PC-3 (cell line): Measurements from ENCODE around the gene RAB42. TPM values are rescaled to one million over a fixed set of nuclear protein-coding genes. Genes with fewer than 3 reads are reported as not detected.

Experiments
- ATAC-seq: fragments of 200-7000 bp; cut with Tn5 transposase; 2 replicates; pipeline ENCODE4 v1.9.1; 2020; ENCODE audit warnings: mild to moderate bottlenecking, moderate library complexity
- Bru-seq: library from RNA; stranded (reverse); fragments of 400-500 nt; gene quantifications from one replicate; lab custom pipeline; 2021; lab: Mats Ljungman, UMichigan
- BruChase-seq, 2 experiments: library from RNA; stranded (reverse); fragments of 400-500 nt; gene quantifications; one replicate each; lab custom pipeline; 2021; lab: Mats Ljungman, UMichigan
- BruUV-seq: library from RNA; stranded (reverse); fragments of 400-500 nt; replicated peaks from 2 replicates; lab custom pipeline; 2021; lab: Mats Ljungman, UMichigan
- CTCF ChIA-PET: fragments of 300-600 bp; sonication (Branson Sonifier 250); formaldehyde crosslinking; loops from one replicate; lab custom pipeline; 2022; ENCODE audit warnings: antibody characterized with exemption; lab: Charles Lee
- POLR2A ChIA-PET: fragments of 300-600 bp; sonication (Branson Sonifier 250); formaldehyde crosslinking; loops from one replicate; lab custom pipeline; 2022; ENCODE audit warnings: antibody characterized with exemption; ENCODE audit not compliant: unreplicated experiment; lab: Charles Lee
- DNase-seq: peaks from one replicate; pipeline ENCODE4 v3.0.0-alpha.2; 2015
- H2AFZ ChIP-seq: fragments of 300-600 bp; sonication (generic); 2 replicates; pipeline ENCODE4 v1.6.0; 2016; ENCODE audit warnings: antibody characterized with exemption, low read length
- H3F3A ChIP-seq: fragments of 300-600 bp; sonication (generic); one replicate; pipeline ENCODE4 v1.6.0; 2017; ENCODE audit warnings: antibody characterized with exemption, low read length, control low read depth, mild to moderate bottlenecking; ENCODE audit not compliant: unreplicated experiment
- H3K27ac ChIP-seq: fragments of 300-600 bp; sonication (generic); 2 replicates; pipeline ENCODE4 v1.5.1; 2016; ENCODE audit warnings: mild to moderate bottlenecking, low read length
- H3K27me3 ChIP-seq: fragments of 300-600 bp; sonication (generic); 2 replicates; pipeline ENCODE4 v1.6.1; 2016; ENCODE audit warnings: low read length, mixed read lengths
- H3K36me3 ChIP-seq: fragments of 300-600 bp; sonication (generic); 2 replicates; pipeline ENCODE4 v1.6.1; 2016; ENCODE audit warnings: low read depth, mixed run types, low read length, mixed read lengths
- H3K4me1 ChIP-seq: fragments of 300-600 bp; sonication (generic); 2 replicates; pipeline ENCODE4 v1.5.1; 2016; ENCODE audit warnings: low read length; ENCODE audit not compliant: insufficient read depth
- H3K4me2 ChIP-seq: fragments of 300-600 bp; sonication (generic); 2 replicates; pipeline ENCODE4 v1.6.0; 2016; ENCODE audit warnings: low read length
- H3K4me3 ChIP-seq: fragments of 300-600 bp; sonication (generic); 2 replicates; pipeline ENCODE4 v1.5.1; 2016; ENCODE audit warnings: mild to moderate bottlenecking, low read length, mixed read lengths
- H3K79me2 ChIP-seq: fragments of 300-600 bp; sonication (generic); 2 replicates; pipeline ENCODE4 v1.6.1; 2017; ENCODE audit warnings: low read length, mixed read lengths
- H3K9ac ChIP-seq: fragments of 300-600 bp; sonication (generic); 2 replicates; pipeline ENCODE4 v1.6.0; 2016; ENCODE audit warnings: mild to moderate bottlenecking, low read length
- H3K9me2 ChIP-seq: fragments of 300-600 bp; sonication (generic); replicated peaks from 2 replicates; pipeline ENCODE4 v1.6.1; 2016; ENCODE audit warnings: mixed run types, low read length, mixed read lengths
- H3K9me3 ChIP-seq: fragments of 300-600 bp; sonication (generic); 2 replicates; pipeline ENCODE4 v1.6.1; 2016; ENCODE audit warnings: low read length, mixed read lengths
- H4K20me1 ChIP-seq: fragments of 300-600 bp; sonication (generic); 2 replicates; pipeline ENCODE4 v1.6.1; 2016; ENCODE audit warnings: low read length, mixed read lengths
- EZH2 ChIP-seq: fragments of 300-600 bp; sonication (generic); IDR thresholded peaks from one replicate; pipeline ENCODE4 v1.6.1; 2017; ENCODE audit warnings: antibody characterized with exemption, mild to moderate bottlenecking, low read length; ENCODE audit not compliant: unreplicated experiment
- EZH2phosphoT487 ChIP-seq: fragments of 300-600 bp; sonication (generic); IDR thresholded peaks from 2 replicates; pipeline ENCODE4 v1.6.1; 2018; ENCODE audit warnings: mild to moderate bottlenecking, antibody characterized with exemption, low read length, borderline replicate concordance
- intact Hi-C: fragments of 100-400 bp; cut with micrococcal nuclease; formaldehyde crosslinking; loops from 2 replicates; pipeline ENCODE4 v1.9.0; 2023
- long read RNA-seq: library from polyadenylated mRNA; unstranded; transcript quantifications from one replicate; pipeline ENCODE4 v2.0.0, GENCODE V29; 2021; ENCODE audit not compliant: unreplicated experiment
- total RNA-seq: library from RNA; depleted of rRNA; stranded (reverse); fragments of >200 nt; gene quantifications from 2 replicates; pipeline ENCODE4 v1.2.3, GENCODE V29; 2014; rRNA removed
- TF ChIP-seq, protein P1 (sequence below): fragments of 300-600 bp; sonication (generic); conservative IDR thresholded peaks from 2 replicates; pipeline ENCODE4 v1.5.1; 2017; ENCODE audit warnings: antibody characterized with exemption, low read depth, mild to moderate bottlenecking, low read length

RAB42 gene
- total RNA-seq (1.5 and 4.7 TPM in 2 replicates), Bru-seq, nascent RNA (percentile 36 among the genes with signal in this experiment), BruChase-seq, experiment 1, labeled RNA remaining after a 6-hour chase (percentile 46 among the genes with signal in this experiment), BruChase-seq, experiment 2, labeled RNA remaining after a 2-hour chase (percentile 41 among the genes with signal in this experiment)
- long read RNA-seq, partial matches to known transcripts = 1 of 1 reads
- long read RNA-seq, other reads (novel, unspliced or antisense) = 0 of 1 reads

DNA sequence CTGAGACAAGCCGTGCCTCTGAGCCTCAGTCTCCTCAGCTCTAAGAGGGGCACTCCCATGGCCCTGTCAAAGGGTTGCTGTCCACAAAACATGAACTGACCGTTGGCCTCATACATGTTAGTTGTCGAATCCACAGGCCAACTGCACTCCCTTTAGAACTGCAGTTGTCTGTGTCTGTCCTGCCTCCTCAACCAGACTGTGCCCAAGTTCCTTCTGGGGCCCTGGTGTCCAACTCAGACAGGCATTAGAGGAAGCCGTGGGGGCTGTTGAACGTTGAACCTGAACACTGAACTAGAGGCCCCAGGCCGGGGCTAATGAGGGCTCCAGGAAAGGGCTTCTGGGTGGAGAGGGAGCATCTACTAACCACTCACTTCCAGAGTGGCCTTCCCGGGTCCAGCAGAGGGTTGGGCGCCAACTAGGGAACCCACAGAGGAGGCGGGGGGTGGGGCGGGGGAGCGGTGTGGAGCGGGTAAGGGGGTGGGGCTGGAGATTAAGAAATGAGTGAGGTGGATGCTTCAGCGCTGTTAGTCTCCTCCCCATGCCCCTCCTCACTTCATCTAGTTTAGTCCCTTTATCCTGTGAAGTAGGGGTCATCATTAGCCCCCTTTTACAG lies at the start of gene RAB42:
TSS of gene RAB42 (plus strand) at position 558 of the 613 bp plus-strand sequence. CDS start 247 bp downstream, outside the sequence.
- ChIA-PET CTCF (no interaction called here), POLR2A (no interaction called here)
- H3K79me2 ChIP-seq = no peaks in the 10 kb centered on the region
- no peaks in the 10 kb centered on the region for H3F3A ChIP-seq
- TF ChIP-seq EZH2phosphoT487 (no peak), EZH2 (no peak)
- TF ChIP-seq, protein P1, sequence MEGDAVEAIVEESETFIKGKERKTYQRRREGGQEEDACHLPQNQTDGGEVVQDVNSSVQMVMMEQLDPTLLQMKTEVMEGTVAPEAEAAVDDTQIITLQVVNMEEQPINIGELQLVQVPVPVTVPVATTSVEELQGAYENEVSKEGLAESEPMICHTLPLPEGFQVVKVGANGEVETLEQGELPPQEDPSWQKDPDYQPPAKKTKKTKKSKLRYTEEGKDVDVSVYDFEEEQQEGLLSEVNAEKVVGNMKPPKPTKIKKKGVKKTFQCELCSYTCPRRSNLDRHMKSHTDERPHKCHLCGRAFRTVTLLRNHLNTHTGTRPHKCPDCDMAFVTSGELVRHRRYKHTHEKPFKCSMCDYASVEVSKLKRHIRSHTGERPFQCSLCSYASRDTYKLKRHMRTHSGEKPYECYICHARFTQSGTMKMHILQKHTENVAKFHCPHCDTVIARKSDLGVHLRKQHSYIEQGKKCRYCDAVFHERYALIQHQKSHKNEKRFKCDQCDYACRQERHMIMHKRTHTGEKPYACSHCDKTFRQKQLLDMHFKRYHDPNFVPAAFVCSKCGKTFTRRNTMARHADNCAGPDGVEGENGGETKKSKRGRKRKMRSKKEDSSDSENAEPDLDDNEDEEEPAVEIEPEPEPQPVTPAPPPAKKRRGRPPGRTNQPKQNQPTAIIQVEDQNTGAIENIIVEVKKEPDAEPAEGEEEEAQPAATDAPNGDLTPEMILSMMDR = no peak
- DNase-seq (no peak), ATAC-seq (no peak)
- peak within 1 kb of the TSS; percentile 43 for H3K9ac ChIP-seq
- H3K4me3 ChIP-seq = peak within 1 kb of the TSS; percentile 66
- no peaks in the 10 kb centered on the region for H3K36me3 ChIP-seq
- no TSS peak for BruUV-seq
- no peaks in the 10 kb centered on the region for H4K20me1 ChIP-seq
- peak within 1 kb of the TSS; percentile 84 for H3K4me2 ChIP-seq
- intact Hi-C loops = no loop called here
- H3K9me3 ChIP-seq = no peaks in the 10 kb centered on the region
- H3K9me2 ChIP-seq = no peaks in the 10 kb centered on the region
- H3K27ac ChIP-seq = no peak within 1 kb of the TSS
- no peaks in the 10 kb centered on the region for H3K27me3 ChIP-seq
- peaks cover 17% of the 10 kb centered on the region for H3K4me1 ChIP-seq
- H2AFZ ChIP-seq = peak within 1 kb of the TSS; percentile 75; the same call in 1 of the 2 replicates

DNA sequence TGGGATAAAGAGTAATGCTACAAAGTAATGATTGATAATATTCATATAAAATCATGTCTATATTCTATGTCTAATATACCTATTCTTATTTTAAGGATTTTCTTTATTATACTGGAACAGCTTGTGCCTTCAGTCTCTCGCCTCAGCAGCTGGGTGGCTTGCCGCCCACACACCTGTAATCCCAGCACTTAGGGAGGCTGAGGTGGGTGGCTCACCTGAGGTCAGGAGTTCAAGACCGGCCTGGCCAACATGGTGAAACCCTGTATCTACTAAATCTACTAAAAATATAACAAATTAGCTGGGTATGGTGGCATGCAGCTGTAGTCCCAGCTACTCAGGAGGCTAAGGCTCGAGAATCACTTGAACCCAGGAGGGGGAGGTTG lies 46.8 kb upstream of the RAB42 start:
- H3K79me2 ChIP-seq = no peaks in the 10 kb centered on the region
- H3K9me3 ChIP-seq = no peaks in the 10 kb centered on the region
- no peaks in the 10 kb centered on the region for H3K27me3 ChIP-seq
- BruUV-seq = no TSS peak
- ATAC-seq (no peak), DNase-seq (no peak)
- H3F3A ChIP-seq = no peaks in the 10 kb centered on the region
- no peak overlapping the region for H3K4me3 ChIP-seq
- H4K20me1 ChIP-seq = no peaks in the 10 kb centered on the region
- H2AFZ ChIP-seq = no peak overlapping the region
- CTCF ChIA-PET = no interaction called here
- intact Hi-C loops = no loop called here
- no peaks in the 10 kb centered on the region for H3K9me2 ChIP-seq
- TF ChIP-seq EZH2phosphoT487 = no peak
- TF ChIP-seq, protein P1 = no peak
- TF ChIP-seq EZH2 = no peak
- POLR2A ChIA-PET = no interaction called here
- H3K4me2 ChIP-seq = no peak overlapping the region
- H3K36me3 ChIP-seq = no peaks in the 10 kb centered on the region
- H3K27ac ChIP-seq = no peak overlapping the region
- H3K4me1 ChIP-seq = no peaks in the 10 kb centered on the region
- no peak overlapping the region for H3K9ac ChIP-seq

GRCh38 chr1:28548318-28548717 lies 43.7 kb upstream of the RAB42 start:
- no peak for TF ChIP-seq EZH2
- TF ChIP-seq EZH2phosphoT487 = no peak
- TF ChIP-seq, protein P1 = no peak
- H3K9ac ChIP-seq = no peak overlapping the region
- intact Hi-C loops = no loop called here
- peaks cover 4% of the 10 kb centered on the region; the same call in 1 of the 2 replicates for H3K4me1 ChIP-seq
- no peak overlapping the region for H3K4me2 ChIP-seq
- no peak for DNase-seq
- H2AFZ ChIP-seq = no peak overlapping the region
- H3K4me3 ChIP-seq = no peak overlapping the region
- H3K27ac ChIP-seq = no peak overlapping the region
- H3K36me3 ChIP-seq = no peaks in the 10 kb centered on the region
- ChIA-PET POLR2A (interaction anchor here (0.6 kb wide), 1 partner anchor 20 kb away, joined by 5 read pairs; no protein-coding TSS in a partner anchor), CTCF (interaction anchor here (0.6 kb wide), 1 partner anchor 60 kb away, joined by 3 read pairs; no protein-coding TSS in a partner anchor)
- H3K9me2 ChIP-seq = no peaks in the 10 kb centered on the region
- no peaks in the 10 kb centered on the region for H3K27me3 ChIP-seq
- no peak for ATAC-seq
- no peaks in the 10 kb centered on the region for H4K20me1 ChIP-seq
- no peaks in the 10 kb centered on the region for H3K9me3 ChIP-seq
- no TSS peak for BruUV-seq
- peaks cover 4% of the 10 kb centered on the region for H3K79me2 ChIP-seq
- no peaks in the 10 kb centered on the region for H3F3A ChIP-seq
